Measurements from ENCODE around the gene STPG1.

STPG1 gene

DNA sequence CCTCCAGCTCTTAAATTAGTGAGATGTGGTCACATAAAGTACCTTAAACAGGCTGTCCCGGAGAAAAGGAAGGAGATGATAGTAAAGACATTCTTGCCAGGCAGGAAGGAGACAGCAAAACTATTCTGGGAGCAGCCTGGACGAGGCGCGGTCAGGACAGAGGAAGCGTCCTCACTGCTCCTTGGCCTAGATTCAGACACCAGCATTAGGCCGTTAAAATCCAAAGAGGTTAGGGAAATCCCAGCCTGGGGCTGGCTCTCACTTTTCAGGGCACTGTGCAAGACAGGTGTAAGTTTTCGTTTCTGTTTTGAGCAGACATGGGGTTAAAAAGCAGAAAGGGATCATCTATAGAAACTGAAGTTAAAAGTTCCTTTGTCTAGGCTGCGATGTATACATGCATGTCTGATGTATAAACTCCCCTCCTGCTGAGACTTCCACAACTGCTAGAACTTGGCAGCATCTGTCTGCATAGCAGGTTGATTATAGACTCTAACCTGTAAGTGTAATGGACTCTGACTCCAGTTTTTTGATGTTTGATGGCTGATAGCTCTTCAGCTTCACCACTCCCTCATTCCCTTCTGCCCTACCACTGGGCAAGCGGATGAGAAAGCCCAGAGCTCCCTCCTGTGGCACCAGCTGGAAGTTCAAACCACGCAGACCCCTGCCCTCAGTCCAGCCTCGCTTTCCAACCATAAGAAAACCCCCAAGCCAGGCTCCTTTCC is 21.5 kb downstream of the STPG1 start:
- DNase-seq = peak; percentile 80

DNA sequence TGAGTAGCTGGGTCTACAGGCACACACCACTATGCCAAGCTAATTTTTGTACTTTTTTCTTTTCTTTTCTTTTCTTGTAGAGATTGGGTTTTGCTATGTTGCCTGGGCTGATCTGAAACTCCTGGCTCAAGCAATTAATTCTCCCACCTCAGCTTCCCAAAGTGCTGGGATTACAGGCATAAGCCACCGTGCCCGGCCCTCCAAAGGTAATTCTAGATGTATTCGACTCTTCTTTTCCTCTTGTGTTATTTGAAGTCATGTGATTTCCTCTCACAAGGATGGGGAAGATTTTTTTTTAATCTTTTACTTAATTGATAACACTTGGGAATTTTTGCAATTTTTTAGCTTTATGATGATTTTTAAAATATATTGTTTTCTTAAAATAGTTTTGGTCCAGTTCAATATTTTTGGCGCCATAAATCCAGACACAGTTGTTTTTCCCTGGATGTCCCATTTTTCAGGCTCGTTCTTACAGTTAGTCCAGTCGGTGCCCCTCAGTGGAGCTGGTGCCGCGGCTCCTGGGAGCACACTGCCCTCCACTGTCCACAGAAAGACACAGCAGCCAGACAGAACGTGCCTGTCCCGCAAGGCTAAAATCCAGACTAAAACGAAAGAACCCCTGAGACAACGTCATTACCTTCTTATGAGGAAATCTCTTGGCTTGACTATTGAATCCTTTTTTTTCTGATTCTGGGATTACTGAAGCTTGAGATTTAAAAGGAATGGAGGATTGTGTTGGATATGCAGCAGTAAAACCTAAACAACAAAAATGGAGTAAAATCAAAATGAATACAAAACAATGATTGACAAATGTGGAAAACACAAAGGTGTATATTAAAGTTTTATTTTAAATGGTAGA is 22.4 kb downstream of the STPG1 start:
- DNase-seq = peak; percentile 80

- no peak for DNase-seq
Measured at GRCh38 chr1:24389231-24389678, 24.3 kb downstream of the STPG1 start.

GRCh38 chr1:24388331-24388885 is 25.2 kb downstream of the STPG1 start:
- DNase-seq = no peak

- DNase-seq = no peak
Measured at GRCh38 chr1:24387636-24388175, 25.9 kb downstream of the STPG1 start.

DNA sequence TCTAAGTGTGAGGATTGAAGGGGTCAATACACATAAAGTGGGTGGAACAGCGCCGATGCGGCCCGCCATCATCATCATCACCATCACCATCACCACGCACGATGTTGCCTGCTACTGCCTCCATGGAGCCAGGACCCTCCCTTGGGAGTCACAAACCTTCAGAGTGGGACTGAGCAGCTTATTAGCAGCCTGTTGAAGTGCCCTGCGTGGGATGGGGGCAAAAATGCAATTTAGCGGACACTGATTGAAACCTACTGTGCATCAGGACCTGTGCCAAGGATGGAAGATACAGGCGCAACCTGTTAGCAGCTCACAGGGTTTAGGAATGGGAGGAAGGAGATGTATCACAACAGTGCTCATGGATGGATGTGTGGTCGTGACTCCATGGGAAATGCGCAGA is 26.7 kb downstream of the STPG1 start:
- DNase-seq = no peak

DNA sequence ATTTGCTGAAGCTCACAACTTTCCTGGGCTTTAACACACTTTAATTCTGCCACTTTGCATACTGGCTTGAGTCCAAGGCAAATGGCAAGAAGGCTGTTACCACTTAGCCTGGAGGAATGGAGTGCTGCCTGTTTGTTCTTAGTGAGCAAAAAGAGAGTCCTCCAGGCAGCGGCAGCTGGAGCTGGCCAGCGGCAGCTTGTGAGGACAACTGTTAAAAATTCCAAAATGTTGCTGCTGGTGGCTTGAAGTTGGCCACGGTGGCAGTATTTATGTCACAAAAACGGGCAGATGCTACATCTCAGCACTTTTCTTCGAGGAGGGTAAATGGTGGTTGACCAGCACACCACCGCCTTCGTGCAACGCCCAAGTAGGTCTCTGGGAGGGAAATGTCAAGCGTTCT is 27.3 kb downstream of the STPG1 start:
- DNase-seq = no peak

DNA sequence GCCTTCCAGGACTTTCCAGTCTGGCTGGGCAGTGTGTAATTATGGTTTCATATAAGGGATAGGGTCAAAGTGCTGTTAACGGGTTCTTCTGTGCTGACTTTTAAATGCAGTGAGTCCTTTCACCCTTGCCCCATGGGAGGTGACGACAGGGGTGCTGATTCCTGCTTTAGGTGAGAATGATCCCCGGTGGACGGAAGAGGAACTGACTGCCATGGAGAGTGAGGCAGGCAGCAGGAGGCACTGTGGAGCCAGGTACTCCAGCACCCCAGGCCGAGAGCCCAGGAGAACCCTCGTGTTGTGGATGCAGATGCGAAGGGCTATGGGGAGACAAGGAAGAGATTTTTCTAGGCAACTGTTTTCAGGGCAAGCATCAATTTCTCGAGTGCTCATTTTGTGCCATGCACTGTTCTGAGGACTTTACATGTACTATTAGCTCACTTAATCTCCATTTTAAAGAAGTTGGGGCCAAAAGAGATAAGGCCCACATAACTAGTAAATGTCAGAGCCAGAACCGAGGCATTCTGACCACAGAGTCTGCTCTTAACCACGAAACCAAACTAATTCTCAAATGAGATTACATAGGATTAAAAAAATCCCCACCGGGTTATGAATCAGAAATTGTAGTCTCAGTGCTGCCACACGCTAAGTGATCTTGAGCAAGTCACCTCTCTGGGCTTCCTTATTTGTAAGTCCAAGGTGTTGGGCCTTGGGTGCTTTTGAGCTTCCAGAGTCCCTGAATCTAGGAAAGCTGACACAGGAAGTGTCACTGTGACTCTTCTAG is 28.2 kb downstream of the STPG1 start:
- peak; percentile 67 for DNase-seq

- peak; percentile 70 for DNase-seq
Measured at GRCh38 chr1:24384251-24385090, 29.1 kb downstream of the STPG1 start.

DNA sequence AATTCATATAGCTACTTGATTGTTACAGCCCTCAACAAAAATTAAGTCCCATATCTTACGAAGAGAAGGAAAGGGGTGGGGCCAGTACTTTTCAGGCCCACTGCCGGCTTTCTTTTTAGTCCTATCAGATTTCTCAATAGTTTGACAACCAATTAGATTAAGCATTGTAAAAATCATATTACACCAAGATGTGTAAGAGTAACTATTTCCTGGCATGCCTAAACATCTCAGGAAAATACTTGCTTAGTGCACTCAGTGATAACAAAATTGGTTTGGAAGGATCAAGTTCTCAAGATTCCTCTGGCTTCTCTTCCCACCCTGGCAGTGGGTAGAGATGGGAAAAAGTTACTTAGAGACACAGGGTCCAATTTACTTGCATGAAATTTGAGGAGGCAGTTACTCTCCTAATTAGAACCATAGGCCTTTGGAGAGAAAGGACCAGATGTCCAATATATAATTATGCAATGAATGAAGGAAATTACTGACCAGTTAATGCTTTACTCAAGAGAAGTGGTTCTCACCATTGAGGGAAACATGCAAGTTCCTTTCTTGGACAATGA is 30.1 kb downstream of the STPG1 start:
- no peak for DNase-seq

DNA sequence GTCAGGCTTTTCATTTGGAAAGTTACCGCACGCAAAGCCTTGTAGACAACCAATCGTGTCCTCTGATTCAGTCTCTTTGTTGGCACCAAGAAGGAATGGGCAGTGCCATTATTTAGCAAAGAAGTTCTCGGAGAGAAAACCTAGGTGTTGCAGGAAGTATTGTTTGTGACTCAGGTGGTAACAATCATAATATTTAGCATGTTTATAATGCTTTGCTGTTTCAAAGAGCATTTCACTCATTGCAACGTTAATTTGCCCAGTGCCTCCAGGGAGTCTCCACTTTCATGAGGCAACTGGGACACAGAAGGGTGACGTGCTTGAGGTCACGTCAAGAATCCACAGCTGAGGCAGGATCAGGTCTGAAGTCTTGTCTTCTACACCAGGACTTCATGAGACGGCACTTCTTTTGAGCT is 31.4 kb downstream of the STPG1 start:
- DNase-seq = no peak

GRCh38 chr1:24381256-24381655 is 32.3 kb downstream of the STPG1 start:
- DNase-seq = no peak

DNA sequence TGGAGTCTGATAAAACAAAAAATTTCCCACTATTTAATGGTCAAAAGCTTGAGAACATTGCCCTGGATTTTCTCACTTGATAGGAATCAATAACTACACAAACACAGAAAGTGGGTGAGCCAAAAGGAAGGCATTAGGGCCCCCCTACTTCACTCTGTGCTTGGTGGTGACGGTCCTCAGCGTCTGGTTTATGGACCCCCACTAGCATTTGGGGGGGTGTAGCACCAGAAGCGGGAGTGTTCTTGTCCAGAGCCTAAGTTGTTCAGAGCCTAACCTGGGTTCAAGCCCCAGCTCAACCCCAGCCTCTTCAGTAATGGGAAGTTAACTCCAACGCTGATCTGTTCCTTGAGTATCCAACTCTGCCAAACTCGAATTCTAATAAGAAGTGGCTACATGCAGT is 33.1 kb downstream of the STPG1 start:
- DNase-seq = no peak

GRCh38 chr1:24379733-24380315 is 33.8 kb downstream of the STPG1 start:
- no peak for DNase-seq

DNA sequence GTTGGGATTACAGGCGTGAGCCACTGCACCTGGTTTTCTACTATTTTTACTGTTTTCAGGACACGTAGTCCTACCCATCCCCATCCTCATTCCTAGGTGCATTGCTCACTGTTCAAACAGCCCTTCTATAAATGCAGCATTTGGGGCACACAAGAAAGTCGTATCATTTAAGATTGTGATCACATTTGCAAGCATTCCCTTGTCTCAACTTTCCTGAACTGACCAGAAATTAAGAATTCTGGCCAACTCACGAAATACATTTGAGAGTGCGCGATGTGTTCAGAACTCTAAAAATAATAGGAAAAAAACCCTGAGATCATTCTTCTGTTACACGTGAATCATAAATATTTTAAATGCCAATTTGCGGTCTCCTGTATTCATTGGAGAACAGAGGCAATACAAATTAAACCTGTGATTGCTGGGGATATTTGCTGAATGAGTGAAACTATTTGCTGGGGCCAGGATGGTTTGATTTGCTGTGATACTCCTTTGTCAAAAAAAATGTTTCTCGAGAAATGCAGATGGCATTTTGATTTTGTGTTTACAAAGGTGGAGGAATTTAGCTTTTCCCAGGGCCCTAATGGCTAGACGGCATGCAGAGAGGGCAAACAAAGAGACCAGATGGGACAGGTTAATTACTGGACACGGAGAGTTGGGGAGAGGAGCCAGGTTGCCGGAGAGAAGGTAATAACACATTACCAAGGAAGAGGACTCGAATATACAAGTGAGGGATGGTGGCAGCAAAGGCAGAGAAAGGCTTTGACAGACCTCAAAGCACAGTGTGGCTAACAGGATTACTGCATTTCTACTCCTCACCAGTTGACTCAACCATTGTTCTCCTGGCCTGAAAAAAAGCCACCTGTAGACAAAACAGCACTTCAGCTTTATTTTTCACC is 38.4 kb downstream of the STPG1 start:
- DNase-seq = no peak

DNA sequence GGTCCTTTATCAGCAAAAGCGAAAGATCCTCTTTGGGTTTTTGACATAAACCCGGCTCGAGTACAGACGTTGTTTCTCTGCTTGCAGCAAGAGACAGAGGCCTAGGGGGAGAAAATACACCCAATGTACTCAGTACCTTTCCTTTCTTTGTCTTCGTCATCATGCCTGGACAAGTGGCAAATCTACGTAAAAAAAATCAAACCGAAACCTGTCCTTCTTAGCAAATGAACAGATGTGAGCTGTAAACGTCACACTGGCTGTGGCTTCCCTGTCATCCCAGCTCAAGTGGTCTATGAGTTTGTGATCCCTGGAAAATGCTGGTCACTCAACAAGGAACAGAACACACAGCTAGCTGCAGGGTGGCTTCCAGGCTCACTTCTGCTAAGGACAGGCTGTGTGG is 39.9 kb downstream of the STPG1 start:
- no peak for DNase-seq

DNA sequence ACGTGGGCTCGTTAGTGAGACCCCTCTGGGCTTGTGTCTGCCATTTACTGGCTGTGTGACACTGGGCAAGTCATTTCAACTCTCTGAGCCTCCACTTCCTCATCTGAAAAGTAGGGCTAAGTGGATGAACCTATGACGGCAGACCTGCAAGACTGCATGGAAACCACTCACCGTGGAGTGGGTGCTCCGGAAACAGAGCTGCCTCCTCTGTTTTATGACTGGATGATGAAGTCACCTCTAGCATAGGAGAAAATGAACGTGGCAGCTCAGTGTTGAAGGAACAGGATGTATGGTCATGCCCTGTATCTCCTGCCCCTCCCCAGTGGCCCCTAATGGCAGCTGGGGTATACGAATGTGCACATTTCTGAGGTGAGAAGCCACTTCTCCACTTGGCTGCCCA is 40.5 kb downstream of the STPG1 start:
- DNase-seq = no peak

DNA sequence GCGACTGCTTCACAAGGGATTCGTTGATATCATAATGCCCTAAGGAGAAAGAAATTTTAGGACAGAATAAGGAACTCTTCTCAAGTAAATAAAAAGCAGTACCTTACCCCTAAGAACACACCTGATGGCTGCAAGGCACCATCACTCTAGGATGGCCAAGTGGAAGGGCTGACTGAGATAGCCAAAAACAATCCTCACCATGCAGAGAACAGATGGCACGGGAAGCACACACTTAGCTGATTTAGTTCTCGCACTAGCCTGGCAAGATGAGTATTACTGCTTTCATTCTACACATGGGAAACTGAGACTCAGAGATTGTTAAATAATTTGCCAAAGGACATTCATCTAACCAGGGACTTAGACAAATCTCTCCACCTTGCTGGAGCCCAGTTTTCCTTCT is 43.8 kb downstream of the STPG1 start:
- DNase-seq = no peak

GRCh38 chr1:24369199-24369598 is 44.4 kb downstream of the STPG1 start:
- DNase-seq = no peak

DNA sequence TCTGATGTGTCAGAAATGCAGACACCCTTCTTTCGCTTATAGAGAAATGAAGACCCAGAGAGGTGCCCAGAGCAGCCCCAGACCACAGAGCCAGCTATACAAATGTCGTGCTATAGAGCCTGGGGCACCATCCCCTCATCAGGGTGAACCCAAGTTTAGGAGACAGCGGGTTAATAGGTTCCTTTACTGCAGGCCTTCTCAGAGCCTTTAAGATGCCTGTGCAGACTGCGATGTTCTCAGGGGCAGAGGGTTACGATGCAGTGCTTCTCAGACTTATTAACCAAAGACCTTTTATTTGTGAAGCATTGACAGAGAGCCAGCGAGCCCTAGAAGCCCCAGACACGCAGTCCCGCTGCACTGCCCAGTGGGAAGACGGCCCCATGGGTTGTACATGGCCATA is 46.9 kb downstream of the STPG1 start:
- no peak for DNase-seq
